Measurements from ENCODE around the gene SPATA24.
"Not testable (repeated sequence)": the region's sequence is repeated elsewhere in the genome, so short reads cannot be mapped to it uniquely, and the experiment has no call there.

SPATA24 gene

GRCh38 chr5:139415221-139415861 lies 11.5 kb upstream of the SPATA24 start:
- no peak overlapping the region for H3K27ac ChIP-seq
- TF ChIP-seq CTCF (IDR thresholded peaks at IDR 0.05) (no peak), ZFX (IDR thresholded peaks at IDR 0.05; ENCODE audit: borderline replicate concordance) (no peak)

GRCh38 chr5:139414581-139415130 lies 10.8 kb upstream of the SPATA24 start:
- TF ChIP-seq ZFX (IDR thresholded peaks at IDR 0.05; ENCODE audit: borderline replicate concordance) (no peak), CTCF (IDR thresholded peaks at IDR 0.05) (no peak)
- no peak overlapping the region for H3K27ac ChIP-seq

- H3K27ac ChIP-seq = no peak overlapping the region
- TF ChIP-seq CTCF (IDR thresholded peaks at IDR 0.05) = no peak
- TF ChIP-seq ZFX (IDR thresholded peaks at IDR 0.05; ENCODE audit: borderline replicate concordance) = no peak
These were observed 10.1 kb upstream of the SPATA24 start for GRCh38 chr5:139413963-139414362.

GRCh38 chr5:139413153-139413552 lies 9.3 kb upstream of the SPATA24 start:
- no peak overlapping the region for H3K27ac ChIP-seq
- TF ChIP-seq ZFX (IDR thresholded peaks at IDR 0.05; ENCODE audit: borderline replicate concordance) (no peak), CTCF (IDR thresholded peaks at IDR 0.05) (no peak)

- no peak for TF ChIP-seq CTCF (IDR thresholded peaks at IDR 0.05)
- TF ChIP-seq ZFX (IDR thresholded peaks at IDR 0.05; ENCODE audit: borderline replicate concordance) = no peak
- H3K27ac ChIP-seq = no peak overlapping the region
These were observed 7.3 kb upstream of the SPATA24 start for GRCh38 chr5:139410993-139411828.

GRCh38 chr5:139410121-139410992 lies 6.5 kb upstream of the SPATA24 start:
- H3K27ac ChIP-seq = no peak overlapping the region

GRCh38 chr5:139409116-139409515 lies 5.2 kb upstream of the SPATA24 start:
- H3K27ac ChIP-seq = not testable (repeated sequence)

More at GRCh38 chr5:139410121-139410992, 6.5 kb upstream of the SPATA24 start:
- TF ChIP-seq CTCF (IDR thresholded peaks at IDR 0.05) (no peak), ZFX (IDR thresholded peaks at IDR 0.05; ENCODE audit: borderline replicate concordance) (no peak)
